Heart left ventricle (tissue), 13 donors: Measurements from ENCODE around the gene GNB1.

Experiments used
- CTCF ChIP-seq, 12 donors: fragments of 200-600 bp; sonication (generic) in 4 of 12; IDR thresholded peaks; one replicate each; pipeline versions ENCODE4 v1.5.0 to v1.8.0; 2018 to 2022; ENCODE audit warnings: antibody characterized with exemption in 12 of 12, mild to moderate bottlenecking in 5 of 12
- POLR2A ChIP-seq, 2 donors: fragments of 450-650 bp; IDR thresholded peaks; one replicate each; pipeline ENCODE4 v1.6.1; 2017; ENCODE audit warnings: antibody characterized with exemption in 2 of 2, mild to moderate bottlenecking in 2 of 2, moderate library complexity in 2 of 2
- donor health status: ischemic (EF 13 %, LVEDD 7.1; RV severe dilation, severe dysfunction).
- donor health status: DM: no; HTN: yes; CAD: no.
- donor health status: DM: no; HTN: no; CAD: no.
- donor health status: ischemic (EF 25% LVEDD 6.9; RV normal size, moderate dysfunction).
- donor health status: ischemic (EF 25% LVEDD 5.7; RV mildly dilated, moderate dysfunction).
- donor health status: ischemic (EF 35%, LVEDD 5.7; RV mildly dilated, moderate dysfunction).
- donor health status: nonischemic (EF 11% LVEDD 7.7; RV severe dilation, severe dysfunction).
- donor health status: DM: yes; HTN: yes; CAD: no.
- donor health status: PGD.
- donor health status: ischemic (EF 29% LVEDD 5.4; RV normal size, mild dysfunction).
- donor health status: nonischemic (EF 23%, LVEDD 6.1; RV moderate dilation, normal function).

GRCh38 chr1:1892763-1893120 is 1.9 kb upstream of the GNB1 start:
- TF ChIP-seq CTCF (IDR thresholded peaks at IDR 0.05) (no peak), POLR2A (IDR thresholded peaks at IDR 0.05) (no peak)
